Thoracic aorta (tissue), 2 donors: ENCODE data around the gene OTUD4. TPM values are rescaled to one million over a fixed set of nuclear protein-coding genes. Genes with fewer than 3 reads are reported as not detected.

Experiments
- ATAC-seq: fragments of 150-250 bp; one replicate; pipeline ENCODE4 v1.8.0; 2017; ENCODE audit warnings: low read depth; ENCODE audit not compliant: insufficient number of reproducible peaks, low FRiP score
- DNase-seq: peaks from one replicate; pipeline ENCODE4 v3.0.0-alpha.2; 2020; ENCODE audit warnings: low spot score
- H3K27ac ChIP-seq, 2 donors: fragments of 200-600 bp; sonication (generic); 1 replicate in 1 of 2; 2 replicates in 1 of 2; pipeline ENCODE4 v1.5.1; 2016; ENCODE audit warnings: mild to moderate bottlenecking in 2 of 2, moderate library complexity in 2 of 2
- H3K27me3 ChIP-seq: fragments of 200-600 bp; sonication (generic); replicated peaks from 2 replicates; pipeline ENCODE4 v1.6.0; 2016; ENCODE audit warnings: mild to moderate bottlenecking; ENCODE audit not compliant: insufficient read depth
- H3K36me3 ChIP-seq: fragments of 200-600 bp; sonication (generic); one replicate; pipeline ENCODE4 v1.5.1; 2016
- H3K4me1 ChIP-seq, 2 donors: fragments of 200-600 bp; sonication (generic); 1 replicate in 1 of 2; 2 replicates in 1 of 2; pipeline versions ENCODE4 v1.5.1 to v1.6.0; 2016; ENCODE audit warnings: low read depth in 2 of 2, mild to moderate bottlenecking in 1 of 2; ENCODE audit not compliant: control insufficient read depth in 1 of 2
- H3K4me3 ChIP-seq: fragments of 200-600 bp; sonication (generic); 2 replicates; pipeline ENCODE4 v1.5.1; 2016; ENCODE audit warnings: mild to moderate bottlenecking
- H3K9me3 ChIP-seq: fragments of 200-600 bp; sonication (generic); 2 replicates; pipeline ENCODE4 v1.5.1; 2016
- total RNA-seq, 2 donors: library from RNA; depleted of rRNA; stranded (reverse); fragments of >200 nt; gene quantifications; one replicate each; pipeline versions ENCODE4 v1.1.0 to v1.2.3, GENCODE V29; 2016
- TF ChIP-seq, protein P1 (sequence below): fragments of 200-600 bp; sonication (generic); IDR thresholded peaks from one replicate; pipeline ENCODE4 v1.5.1; 2019; ENCODE audit warnings: antibody characterized with exemption

The OTUD4 gene
- total RNA-seq, 2 donors from 2014 or later, result 46.7 to 57.2 TPM

DNA sequence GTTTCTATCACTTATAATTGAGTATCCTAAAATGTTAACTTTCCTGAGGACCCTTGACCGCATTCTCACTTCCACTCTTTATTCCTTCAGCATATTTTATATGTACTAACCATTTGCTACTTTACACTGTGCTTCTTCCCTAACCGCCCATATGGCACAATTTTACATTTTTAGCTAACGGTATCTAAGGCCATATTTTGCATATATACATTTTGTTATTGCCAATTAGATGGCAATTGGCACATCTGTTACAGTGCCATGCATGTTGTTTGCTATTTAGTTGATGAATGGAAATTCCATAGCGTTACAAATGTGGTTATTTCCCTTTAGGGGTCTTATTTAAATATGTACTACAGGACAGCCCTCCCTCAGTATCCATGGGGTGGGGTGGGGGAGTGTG, 20.0 kb upstream of the OTUD4 start:
- no peak overlapping the region for H3K4me3 ChIP-seq
- H3K9me3 ChIP-seq, result no peaks in the 10 kb centered on the region
- H3K4me1 ChIP-seq, result no peaks in the 10 kb centered on the region
- no peaks in the 10 kb centered on the region for H3K27me3 ChIP-seq
- H3K27ac ChIP-seq, result no peak overlapping the region
- DNase-seq, result no peak
- no peak for ATAC-seq
- TF ChIP-seq, protein P1, sequence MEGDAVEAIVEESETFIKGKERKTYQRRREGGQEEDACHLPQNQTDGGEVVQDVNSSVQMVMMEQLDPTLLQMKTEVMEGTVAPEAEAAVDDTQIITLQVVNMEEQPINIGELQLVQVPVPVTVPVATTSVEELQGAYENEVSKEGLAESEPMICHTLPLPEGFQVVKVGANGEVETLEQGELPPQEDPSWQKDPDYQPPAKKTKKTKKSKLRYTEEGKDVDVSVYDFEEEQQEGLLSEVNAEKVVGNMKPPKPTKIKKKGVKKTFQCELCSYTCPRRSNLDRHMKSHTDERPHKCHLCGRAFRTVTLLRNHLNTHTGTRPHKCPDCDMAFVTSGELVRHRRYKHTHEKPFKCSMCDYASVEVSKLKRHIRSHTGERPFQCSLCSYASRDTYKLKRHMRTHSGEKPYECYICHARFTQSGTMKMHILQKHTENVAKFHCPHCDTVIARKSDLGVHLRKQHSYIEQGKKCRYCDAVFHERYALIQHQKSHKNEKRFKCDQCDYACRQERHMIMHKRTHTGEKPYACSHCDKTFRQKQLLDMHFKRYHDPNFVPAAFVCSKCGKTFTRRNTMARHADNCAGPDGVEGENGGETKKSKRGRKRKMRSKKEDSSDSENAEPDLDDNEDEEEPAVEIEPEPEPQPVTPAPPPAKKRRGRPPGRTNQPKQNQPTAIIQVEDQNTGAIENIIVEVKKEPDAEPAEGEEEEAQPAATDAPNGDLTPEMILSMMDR, result no peak
- H3K36me3 ChIP-seq, result no peaks in the 10 kb centered on the region

DNA sequence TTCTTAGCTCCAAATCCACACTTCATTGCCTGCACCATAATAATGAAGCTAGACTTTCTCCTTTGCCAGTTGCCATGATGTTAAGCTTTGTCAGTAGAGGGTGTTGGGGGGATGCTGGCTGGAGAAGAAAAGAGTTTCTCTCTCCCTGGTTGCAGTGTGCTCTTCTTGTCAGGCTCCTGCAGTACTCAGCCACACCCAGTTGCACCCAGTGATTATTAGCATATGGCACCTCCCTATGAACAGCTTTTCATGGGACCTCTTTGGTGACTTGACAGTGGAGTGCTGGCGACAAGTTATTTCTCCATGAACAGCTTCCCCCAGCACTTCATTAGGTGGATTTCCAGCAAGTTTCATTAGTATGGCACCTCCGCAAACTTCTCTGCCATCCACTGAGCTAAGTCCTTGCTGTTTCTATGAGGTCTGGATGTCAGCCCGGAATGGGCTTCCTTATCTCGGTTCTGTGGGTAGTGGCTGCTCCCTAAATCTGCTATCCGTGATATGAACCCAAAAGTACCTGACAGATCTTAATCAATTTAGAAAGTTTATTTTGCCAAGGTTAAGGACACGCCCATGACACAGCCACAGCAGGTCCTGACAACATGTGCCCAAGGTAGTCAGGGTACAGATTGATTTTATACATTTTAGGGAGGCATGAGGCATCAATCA, 18.8 kb upstream of the OTUD4 start:
- Histone ChIP-seq H3K4me1 (no peaks in the 10 kb centered on the region), H3K4me3 (no peak overlapping the region), H3K9me3 (no peaks in the 10 kb centered on the region), H3K27me3 (no peaks in the 10 kb centered on the region), H3K36me3 (no peaks in the 10 kb centered on the region), H3K27ac (no peak overlapping the region)
- no peak for DNase-seq
- TF ChIP-seq, protein P1, result no peak
- no peak for ATAC-seq

DNA sequence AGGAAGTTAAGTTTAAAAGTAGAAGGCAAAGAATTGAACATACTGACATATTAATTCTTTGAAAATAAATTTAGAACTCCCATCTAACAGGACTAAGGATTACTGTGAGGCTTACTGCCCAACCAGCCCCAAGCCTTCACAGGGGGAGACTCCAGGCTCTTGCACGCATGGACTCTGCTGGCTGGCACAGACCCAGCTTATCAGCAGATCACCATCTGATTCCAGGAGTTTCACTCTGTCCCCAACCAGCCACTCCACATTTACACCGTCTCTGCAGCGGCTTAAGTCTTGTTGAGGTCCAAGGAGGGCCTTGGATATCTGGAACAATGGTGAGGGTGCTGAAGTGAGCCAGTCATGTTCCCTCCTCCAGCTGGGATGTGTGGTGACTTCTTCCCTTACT, 16.4 kb upstream of the OTUD4 start:
- no peaks in the 10 kb centered on the region for H3K36me3 ChIP-seq
- no peak overlapping the region for H3K4me3 ChIP-seq
- H3K9me3 ChIP-seq, result no peaks in the 10 kb centered on the region
- H3K27ac ChIP-seq, result no peak overlapping the region
- DNase-seq (no peak), ATAC-seq (no peak)
- no peaks in the 10 kb centered on the region for H3K4me1 ChIP-seq
- TF ChIP-seq, protein P1, result no peak
- no peaks in the 10 kb centered on the region for H3K27me3 ChIP-seq

DNA sequence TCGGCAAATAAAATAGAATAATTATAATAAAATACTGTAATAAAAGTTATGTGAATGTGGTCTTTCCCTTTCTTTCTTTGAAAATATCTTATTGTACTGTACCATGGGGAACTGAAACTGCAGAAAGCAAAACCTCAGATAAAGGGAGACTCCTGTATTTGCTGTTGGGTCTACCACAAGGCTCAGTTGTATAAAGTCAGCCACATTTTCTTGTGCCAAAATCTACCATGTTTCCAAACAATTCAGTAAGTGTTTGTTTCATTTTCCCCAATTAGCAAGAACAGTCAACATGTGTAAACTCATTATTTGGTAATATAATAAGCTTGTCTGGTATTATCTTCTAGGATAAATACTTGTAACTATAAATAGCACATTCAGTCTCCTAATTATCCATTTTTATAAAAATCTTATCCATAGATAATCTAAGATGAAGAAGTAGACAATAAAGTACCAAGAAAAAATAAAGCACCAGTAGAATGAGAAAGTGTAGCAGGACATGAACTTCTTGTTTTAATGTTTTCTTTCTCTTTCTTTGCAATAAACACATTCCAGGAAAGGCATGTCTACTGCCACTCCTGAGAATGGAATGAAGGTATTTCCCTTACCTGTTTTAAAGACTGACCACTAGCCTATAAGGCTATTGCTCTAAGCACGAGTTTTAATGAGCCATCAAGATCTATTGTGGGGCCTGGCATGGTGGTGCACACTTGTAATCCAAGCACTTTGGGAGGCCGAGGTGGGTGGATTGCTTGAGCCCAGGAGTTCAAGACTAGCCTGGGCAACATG, 15.0 kb upstream of the OTUD4 start:
- Histone ChIP-seq H3K27me3 (no peaks in the 10 kb centered on the region), H3K9me3 (no peaks in the 10 kb centered on the region), H3K36me3 (no peaks in the 10 kb centered on the region), H3K4me3 (no peak overlapping the region), H3K27ac (no peak overlapping the region), H3K4me1 (no peaks in the 10 kb centered on the region)
- TF ChIP-seq, protein P1, result no peak
- no peak for ATAC-seq
- DNase-seq, result no peak

DNA sequence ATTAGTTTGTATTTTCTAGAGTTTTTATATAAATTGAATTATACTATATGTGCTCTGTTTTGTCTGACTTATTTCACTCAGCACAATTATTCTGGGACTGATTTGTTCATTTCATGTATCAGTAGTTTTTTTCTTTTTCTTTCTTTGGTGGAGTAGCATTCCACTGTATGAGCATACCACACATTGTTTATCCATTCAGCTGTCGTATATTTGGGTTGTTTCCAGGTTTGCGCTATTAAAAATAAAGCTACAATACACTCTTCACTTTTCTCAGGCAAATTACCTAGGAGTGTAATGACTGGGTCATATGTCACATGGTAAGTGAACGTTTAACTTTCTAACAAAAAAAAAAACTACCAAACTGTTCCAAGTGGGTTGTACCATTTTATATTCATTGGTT, 9.6 kb upstream of the OTUD4 start:
- no peaks in the 10 kb centered on the region for H3K4me1 ChIP-seq
- no peaks in the 10 kb centered on the region for H3K9me3 ChIP-seq
- ATAC-seq (no peak), DNase-seq (no peak)
- no peaks in the 10 kb centered on the region for H3K36me3 ChIP-seq
- no peak overlapping the region for H3K4me3 ChIP-seq
- no peak overlapping the region for H3K27ac ChIP-seq
- H3K27me3 ChIP-seq, result no peaks in the 10 kb centered on the region
- TF ChIP-seq, protein P1, result no peak
